GM21825 (cell line): ENCODE results near the gene ARHGEF17.
"Not testable (repeated sequence)": the region's sequence is repeated elsewhere in the genome, so short reads cannot be mapped to it uniquely, and the experiment has no call there.

ENCODE experiments used
- ATAC-seq: cut with Tn5 transposase; IDR thresholded peaks from one replicate; pipeline ENCODE4 v1.9.1; 2021; ENCODE audit warnings: mild to moderate bottlenecking, moderate library complexity; ENCODE audit not compliant: unreplicated experiment

ARHGEF17 gene

GRCh38 chr11:73271936-73272679 lies 36.0 kb upstream of the ARHGEF17 start, which contains the start of gene P2RY6:
TSS of gene P2RY6 (plus strand) at chr11:73272338. CDS start at chr11:73296519, 24,181 bp downstream.
- no peak for ATAC-seq

GRCh38 chr11:73272680-73273038 lies 35.4 kb upstream of the ARHGEF17 start:
- no peak for ATAC-seq

GRCh38 chr11:73273222-73273895 lies 34.7 kb upstream of the ARHGEF17 start:
- no peak for ATAC-seq

- ATAC-seq = not testable (repeated sequence)
These were observed 33.9 kb upstream of the ARHGEF17 start for GRCh38 chr11:73274191-73274590.

GRCh38 chr11:73274722-73275380 lies 33.2 kb upstream of the ARHGEF17 start:
- ATAC-seq = no peak

- no peak for ATAC-seq
These were observed 32.7 kb upstream of the ARHGEF17 start for GRCh38 chr11:73275381-73275750.

GRCh38 chr11:73277467-73277866 lies 30.6 kb upstream of the ARHGEF17 start:
- no peak for ATAC-seq

GRCh38 chr11:73280626-73281025 lies 27.4 kb upstream of the ARHGEF17 start:
- no peak for ATAC-seq

- ATAC-seq = no peak
These were observed 26.8 kb upstream of the ARHGEF17 start for GRCh38 chr11:73281201-73281741.

- ATAC-seq = no peak
These were observed 26.0 kb upstream of the ARHGEF17 start for GRCh38 chr11:73281796-73282660.

GRCh38 chr11:73283276-73284000 lies 24.6 kb upstream of the ARHGEF17 start:
- no peak for ATAC-seq

GRCh38 chr11:73284106-73284505 lies 24.0 kb upstream of the ARHGEF17 start:
- ATAC-seq = no peak

GRCh38 chr11:73285721-73286120 lies 22.4 kb upstream of the ARHGEF17 start:
- no peak for ATAC-seq

GRCh38 chr11:73286240-73286810 lies 21.8 kb upstream of the ARHGEF17 start:
- no peak for ATAC-seq

GRCh38 chr11:73287400-73288101 lies 20.5 kb upstream of the ARHGEF17 start:
- no peak for ATAC-seq

- ATAC-seq = peak; percentile 13
These were observed 19.7 kb upstream of the ARHGEF17 start for GRCh38 chr11:73288192-73288872.

- peak; percentile 70 for ATAC-seq
These were observed 19.0 kb upstream of the ARHGEF17 start for GRCh38 chr11:73288873-73289707.

GRCh38 chr11:73290536-73290935 lies 17.5 kb upstream of the ARHGEF17 start:
- ATAC-seq = no peak
